Left forelimb (tissue), 1 donor: ENCODE data around the gene DGKD.

Experiments
- DNase-seq: peaks from one replicate; pipeline ENCODE4 v3.0.0-alpha.2; 2018; ENCODE audit warnings: low spot score

Gene DGKD

DNA sequence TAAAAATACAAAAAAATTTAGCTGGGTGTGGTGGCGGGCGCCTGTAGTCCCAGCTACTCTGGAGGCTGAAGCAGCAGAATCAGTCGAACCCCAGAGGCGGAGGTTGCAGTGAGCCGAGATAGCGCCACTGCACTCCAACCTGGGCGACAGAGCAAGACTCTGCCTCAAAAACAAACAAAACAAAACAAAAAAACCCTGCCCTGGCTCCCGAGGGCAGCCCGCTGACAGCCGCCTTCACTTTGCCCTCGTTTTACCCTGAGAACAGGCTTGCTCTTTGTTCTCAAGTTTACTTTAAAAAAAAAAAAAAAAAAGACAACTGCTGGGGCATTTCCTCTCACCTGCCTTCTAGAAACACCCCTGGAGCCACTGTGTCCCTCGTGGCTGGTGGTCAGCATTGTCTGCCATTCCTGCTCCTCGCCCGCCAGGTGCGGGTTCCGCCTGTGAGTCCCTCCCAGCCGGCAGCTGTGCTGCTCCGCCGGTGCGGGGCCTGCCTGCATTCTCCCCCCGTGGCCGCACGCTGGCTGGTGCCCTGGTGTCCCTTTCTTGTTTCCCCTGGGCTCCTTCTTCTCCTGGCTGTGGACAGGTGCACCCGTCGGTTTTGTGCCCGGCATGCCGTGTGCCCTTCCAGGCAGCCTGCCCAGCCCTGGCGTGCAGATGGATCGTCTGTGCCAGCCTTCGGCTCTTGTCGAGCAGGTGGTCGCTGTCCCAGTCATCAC is 106.6 kb downstream of the DGKD start:
- DNase-seq = no peak

DNA sequence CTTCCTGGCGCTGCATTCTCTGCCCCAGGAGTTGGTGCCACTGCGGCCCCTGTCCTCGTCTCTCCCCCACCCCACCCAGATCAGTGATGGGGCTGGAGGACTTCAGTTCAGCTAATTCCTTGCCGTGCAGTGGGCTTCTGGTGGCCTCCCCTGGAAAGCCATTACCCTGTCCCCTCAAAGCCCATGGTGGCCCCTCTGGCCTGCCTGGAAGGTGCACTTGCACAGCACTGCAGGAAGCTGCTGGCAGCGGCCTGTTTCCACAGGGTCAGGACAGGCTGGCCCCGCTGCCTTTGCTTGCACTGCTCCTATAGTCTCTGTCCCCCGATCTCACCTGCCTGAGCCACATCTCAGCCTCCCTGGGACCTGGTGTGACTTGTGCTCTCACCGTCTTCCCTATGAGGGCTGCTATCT is 107.2 kb downstream of the DGKD start:
- DNase-seq = no peak

DNA sequence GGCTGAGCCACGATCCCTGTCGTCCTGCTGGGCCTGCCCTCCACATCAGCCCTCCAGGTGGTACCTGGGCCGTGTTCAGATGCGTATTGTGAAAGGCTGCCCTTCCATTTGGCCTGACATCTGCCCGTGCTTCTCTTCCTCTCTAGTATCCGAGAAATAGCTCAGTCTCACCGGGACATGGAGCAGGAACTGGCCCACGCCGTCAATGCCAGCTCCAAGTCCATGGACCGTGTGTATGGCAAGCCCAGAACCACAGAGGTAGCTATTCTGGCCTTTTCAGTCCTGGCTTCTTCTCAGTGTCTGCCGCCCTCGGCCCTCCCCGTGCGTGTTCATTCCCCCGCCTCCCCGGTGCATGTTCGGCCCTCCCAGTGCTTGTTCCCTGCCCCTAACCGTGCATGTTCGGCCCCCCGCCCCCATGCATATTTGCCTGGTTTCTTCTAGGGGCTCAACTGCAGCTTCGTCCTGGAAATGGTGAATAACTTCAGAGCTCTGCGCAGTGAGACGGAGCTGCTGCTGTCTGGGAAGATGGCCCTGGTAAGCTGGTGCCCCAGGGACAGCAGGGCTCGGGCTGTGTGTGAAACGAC is 108.0 kb downstream of the DGKD start:
- DNase-seq = no peak

DNA sequence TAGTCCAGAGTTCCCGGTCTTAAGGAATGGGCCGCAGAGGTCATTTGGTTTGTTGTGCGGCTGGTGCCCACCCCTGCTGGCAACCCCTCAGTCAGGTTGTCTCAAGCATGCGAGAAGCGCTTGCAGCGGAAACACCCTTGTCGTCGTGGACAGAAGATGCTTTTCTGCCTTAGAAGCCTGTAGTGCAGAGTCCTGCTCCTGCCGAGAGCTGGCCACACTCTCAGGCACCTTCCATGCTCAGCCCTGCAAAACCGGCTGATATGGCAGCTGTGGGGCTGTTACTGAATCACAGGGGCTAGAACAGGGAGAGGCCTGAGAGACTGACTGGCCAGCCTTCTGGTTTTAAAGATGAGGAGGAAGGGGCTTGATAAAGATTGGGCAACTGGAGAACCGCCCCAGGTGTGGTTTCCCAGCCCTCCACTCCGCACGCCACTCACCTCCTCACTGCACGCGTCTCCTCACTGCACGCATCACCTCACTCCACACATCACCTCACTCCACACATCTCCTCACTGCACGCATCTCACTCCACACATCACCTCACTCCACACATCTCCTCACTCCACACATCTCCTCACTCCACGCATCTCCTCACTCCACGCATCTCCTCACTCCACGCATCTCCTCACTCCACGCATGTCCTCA is 108.7 kb downstream of the DGKD start:
- DNase-seq = no peak

DNA sequence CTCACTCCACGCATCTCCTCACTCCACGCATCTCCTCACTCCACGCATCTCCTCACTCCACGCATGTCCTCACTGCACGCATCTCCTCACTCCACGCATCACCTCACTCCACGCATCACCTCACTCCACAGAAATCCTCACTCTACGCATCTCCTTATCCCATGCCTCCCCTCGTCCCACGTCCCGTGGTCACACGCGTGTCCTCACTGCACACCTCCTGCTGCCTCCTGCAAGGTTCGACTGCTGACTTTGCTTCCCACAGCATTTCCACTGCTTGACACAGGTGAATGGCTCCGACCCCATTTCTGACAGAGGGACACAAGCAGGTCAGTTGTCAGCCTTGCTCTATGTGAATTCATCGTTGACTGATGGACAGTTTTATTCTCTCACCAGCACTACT is 109.3 kb downstream of the DGKD start:
- DNase-seq = no peak

DNA sequence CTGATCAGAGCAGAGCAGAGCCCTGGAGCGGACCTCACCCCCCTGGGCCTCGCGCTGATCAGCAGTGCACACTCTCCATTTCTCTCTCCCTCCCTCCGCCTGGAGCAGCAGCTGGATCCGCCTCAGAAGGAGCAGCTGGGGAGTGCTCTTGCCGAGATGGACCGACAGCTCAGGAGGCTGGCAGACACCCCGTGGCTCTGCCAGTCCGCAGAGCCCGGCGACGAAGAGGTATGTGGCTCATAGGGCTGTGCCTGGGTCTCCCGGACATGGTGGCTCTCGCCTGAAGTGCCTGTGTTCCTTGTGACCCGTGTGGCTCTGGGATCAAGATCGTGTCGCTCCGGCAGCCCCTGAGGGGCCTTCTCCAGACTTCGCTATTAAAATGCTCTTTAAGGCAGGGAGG is 109.8 kb downstream of the DGKD start:
- no peak for DNase-seq

DNA sequence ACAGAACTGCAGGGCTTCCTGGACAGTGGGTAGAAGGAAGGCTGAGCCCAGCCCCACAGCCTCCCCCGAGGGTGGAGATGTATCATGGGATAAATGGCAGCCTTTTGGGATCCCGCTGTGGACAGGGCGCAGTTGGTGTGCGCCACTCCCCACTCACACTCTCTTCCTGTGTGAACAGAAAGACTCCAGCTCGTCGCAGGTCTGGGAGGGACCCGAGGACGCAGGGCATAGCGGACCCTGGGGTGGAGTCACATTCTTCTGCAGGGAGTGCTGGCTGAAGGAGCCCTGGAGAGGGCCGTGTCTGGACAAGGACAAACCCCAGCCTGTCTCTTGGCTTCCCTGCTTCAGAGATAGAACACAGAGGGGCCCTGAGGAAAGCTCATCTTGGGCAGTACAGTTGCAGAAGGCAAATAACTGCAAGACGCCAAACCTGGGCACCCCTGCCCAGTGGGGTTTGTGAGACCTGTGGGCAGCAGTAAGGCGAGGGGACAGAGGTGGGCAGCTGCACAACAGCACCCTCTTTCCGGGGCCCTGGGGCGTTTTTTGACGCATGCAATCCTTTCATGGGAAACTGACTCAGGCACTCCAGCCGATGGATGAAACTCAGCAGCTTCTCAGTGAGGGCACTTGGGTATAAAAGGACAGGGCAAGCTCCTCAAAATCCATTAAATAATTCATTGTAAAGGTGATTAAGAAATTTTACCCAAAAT is 110.4 kb downstream of the DGKD start:
- DNase-seq = no peak

DNA sequence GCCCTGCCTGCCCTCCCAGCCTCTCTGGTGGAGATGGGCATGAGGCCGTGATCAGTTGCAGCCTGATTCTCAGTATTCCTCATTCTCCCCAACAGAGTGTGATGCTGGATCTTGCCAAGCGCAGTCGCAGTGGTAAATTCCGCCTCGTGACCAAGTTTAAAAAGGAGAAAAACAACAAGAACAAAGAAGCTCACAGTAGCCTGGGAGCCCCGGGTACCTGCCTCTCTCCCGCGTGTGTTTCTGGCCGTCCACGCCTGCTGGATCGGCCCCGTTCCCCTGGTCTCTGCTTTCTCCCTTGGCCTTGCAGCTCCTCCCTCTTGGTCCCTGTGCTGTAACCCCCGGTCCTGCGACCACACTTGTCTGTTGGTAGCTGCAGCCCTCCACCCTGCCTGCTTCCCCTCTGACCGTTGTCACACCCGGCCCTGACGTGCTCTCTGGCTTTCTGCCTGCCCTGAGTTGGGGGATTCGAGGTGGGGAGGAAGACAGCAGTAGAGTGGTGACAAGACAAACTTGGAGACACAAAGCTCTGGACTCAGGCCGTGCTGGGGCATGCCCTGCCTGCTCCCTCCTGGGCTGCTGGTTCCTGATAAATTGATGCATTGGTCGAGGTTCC is 112.8 kb downstream of the DGKD start:
- no peak for DNase-seq

DNA sequence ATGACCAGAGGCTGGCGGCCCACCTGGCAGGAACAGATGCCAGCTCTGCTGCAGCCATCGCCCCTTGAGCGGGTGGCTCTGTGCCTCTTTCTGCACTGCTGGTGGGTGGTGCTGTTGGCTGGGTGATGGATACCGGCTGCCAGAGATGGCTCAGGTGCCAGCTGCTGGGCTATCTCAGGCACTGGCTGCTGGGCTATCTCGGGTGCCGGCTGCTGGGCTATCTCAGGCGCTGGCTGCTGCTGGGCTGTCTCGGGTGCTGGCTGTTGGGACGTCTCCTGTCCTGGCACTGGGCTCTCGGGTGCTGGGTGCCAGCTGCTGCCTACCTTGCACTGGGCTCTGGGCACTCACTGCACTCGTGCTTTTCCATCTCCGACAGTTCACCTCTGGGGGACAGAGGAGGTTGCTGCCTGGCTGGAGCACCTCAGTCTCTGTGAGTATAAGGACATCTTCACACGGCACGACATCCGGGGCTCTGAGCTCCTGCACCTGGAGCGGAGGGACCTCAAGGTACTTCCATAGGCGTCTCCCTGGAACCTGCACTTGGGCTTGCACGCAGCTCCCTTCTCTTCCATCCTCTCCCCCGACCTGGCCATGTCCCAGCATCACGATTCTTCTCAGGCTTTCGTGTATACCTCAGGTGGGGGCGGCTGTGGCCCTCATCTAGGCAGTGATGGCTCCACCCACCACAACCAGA is 113.9 kb downstream of the DGKD start:
- DNase-seq = peak; percentile 51

DNA sequence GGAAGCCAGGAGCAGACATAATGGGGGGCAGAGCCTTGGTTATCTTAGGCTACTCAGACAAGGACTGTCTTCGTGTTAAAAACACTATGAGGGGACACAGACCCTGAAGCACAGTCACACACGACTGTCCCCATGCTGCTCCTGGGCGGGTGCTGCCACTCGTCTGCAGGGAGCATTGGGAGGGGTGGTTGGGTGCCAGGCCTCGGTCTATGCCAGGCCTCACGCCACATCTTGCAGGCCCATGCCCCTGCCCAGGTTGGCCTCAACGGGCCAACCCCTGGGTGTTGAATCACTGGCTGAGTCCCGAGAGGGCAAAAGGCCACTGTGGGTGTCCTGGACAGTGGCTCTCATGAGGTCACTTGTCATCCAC is 114.4 kb downstream of the DGKD start:
- peak; percentile 60 for DNase-seq

DNA sequence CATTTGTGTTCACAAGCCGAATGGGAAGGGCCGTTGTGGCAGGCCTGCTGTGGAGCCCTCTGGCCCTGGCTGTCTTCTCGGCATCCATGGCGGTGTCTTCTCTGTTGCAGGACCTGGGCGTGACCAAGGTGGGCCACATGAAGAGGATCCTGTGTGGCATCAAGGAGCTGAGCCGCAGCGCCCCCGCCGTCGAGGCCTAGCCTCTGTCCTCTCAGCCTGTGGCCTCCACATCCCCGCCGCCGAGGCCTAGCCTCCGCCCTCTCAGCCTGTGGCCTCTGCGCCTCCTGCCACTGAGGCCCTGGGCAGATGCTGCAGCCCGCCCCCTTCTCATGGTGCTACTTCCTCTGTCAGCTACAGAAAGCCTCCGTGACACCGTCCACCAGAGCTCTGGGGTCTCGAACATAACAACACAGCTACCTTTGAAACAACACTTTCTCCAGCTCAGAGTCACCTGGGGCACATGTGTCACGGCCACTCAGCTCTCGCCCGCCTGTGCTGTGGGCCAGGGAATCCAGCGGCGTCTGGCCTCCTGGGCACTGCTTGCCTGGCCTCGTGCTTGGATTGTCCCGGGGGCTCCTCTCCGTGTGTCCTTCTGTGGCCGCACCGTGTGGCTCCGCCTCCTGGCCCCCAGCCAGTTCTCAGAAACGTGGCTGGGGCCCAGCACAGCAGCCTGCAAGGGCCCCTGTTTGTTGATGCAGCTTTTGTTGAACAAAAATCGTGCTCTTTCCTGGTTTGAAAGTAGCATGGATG is 115.1 kb downstream of the DGKD start:
- peak; percentile 49 for DNase-seq

DNA sequence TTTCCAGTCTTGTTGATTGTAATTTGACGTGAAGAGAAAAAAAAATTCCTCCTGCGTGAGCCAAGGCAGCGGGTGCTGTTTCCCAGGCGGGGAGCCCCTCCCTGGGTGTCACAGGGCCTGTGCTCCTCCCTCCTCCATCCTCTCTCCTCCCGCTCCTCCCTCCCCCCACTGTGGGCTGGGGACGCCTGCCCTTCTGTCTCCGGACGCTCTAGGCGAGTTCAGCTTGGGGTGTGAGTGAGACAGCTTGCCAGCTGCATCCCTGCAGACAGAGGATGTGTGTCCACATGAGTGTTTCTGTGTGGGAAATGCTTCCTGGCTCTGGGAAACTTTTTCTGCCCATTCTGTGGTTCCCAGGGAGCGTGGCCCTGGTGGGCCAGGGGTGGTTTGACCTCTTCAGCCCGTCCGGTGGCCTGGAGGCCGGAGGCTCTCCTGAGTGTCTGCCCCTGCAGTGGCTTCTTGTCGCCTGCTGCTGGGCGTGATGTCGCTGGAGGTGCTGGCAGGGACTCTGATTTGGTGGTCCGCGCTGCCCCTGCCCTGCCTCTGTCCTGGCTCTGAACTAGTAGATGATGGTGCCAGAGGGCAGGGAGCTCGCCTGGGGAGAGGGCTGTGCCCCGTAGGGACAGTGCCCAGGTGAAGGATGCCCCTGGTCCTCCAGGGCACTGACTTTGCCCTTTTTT is 115.9 kb downstream of the DGKD start:
- peak; percentile 66 for DNase-seq

DNA sequence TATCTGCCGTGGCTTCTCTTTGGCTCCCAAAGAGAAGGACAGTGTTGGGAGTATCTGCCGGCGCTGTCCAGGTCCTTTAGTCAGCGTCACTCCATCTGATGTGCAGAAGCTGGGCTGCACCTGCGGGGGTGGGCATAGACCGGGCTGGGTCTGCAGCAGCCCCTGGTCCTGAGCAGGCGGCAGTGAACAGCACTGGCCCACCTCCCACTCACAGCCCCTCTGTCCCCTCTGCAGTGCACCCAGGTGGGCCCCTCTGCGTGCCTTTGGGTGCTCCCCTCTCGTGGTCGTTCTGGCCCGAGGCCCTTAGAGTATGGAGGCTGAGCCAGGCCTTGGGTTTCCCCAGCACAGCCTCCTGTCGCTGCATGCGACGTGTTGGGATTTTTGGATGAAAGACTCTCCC is 116.5 kb downstream of the DGKD start:
- DNase-seq = no peak

DNA sequence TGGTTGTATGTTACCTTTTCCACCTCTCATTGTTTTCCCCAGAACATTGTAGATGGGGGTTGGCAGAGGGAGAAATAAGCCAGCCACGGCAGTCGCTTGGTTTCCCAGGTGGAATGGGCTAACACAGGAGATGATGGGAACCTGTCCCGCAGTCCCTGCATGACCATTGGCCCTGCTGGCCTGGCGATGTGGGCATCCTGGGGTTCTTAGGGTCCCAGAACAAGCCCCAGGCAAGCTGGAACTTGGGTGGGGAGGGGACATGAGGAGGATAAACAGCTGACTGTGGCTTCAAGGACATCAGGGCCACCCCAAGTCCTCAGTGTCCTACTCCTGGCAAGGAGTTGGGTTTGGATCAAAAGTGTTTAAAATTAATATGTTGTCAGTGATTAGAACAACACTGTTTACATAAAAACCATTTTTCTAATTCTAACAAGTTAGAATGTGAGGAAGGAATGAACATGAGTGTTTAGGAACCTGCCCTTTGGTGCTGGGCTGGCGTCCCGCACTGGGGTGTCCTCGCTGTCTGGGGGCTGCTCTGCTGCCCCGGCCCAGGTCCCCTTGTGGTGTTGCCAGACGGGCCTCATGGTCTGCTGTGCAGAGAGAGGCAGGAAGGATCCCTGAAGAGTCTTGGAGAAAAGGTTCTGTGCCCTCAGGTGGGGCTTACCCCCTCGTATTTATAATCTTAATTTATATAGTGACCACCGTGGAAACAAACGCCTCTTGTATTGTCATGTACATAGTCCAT is 117.2 kb downstream of the DGKD start:
- DNase-seq = no peak

DNA sequence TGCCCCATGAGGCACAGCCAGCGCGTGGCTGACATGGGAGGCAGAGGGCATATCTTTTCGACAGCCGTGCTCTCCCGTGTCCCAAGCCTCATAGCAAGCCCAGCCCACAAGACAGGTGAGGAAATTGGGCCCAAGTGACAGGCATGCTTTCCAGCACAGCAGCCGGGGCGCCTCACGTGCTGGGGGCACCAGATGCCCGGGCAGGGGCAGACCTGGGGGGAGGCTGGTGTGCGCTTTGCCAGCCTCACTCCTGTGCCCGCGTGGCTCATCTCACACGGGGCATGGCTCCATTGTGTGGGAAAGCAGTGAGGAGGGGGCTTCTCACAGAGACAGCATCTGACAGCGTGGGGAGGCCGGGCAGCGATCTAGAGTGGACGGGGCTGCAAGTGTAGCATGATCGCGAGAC is 119.1 kb downstream of the DGKD start:
- no peak for DNase-seq

DNA sequence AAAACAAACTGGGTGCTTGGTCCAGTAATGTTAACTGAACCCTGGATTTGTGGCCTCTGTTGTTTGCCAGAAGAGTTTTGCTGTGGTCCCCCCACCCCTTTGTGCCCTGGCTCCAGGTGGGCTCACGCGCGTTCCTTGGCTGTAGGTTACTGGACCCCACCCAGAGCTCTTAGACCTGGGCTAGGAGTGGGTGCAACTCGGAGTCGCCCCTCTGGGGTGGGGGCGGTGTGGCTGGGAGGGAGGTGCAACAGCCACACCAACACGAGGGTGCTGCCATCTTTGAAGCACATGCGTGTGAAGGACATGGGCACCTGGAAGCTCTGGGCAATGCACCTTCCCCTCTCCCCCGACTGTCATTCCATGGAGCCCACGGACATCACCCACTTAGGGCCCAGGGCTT is 119.6 kb downstream of the DGKD start:
- no peak for DNase-seq

DNA sequence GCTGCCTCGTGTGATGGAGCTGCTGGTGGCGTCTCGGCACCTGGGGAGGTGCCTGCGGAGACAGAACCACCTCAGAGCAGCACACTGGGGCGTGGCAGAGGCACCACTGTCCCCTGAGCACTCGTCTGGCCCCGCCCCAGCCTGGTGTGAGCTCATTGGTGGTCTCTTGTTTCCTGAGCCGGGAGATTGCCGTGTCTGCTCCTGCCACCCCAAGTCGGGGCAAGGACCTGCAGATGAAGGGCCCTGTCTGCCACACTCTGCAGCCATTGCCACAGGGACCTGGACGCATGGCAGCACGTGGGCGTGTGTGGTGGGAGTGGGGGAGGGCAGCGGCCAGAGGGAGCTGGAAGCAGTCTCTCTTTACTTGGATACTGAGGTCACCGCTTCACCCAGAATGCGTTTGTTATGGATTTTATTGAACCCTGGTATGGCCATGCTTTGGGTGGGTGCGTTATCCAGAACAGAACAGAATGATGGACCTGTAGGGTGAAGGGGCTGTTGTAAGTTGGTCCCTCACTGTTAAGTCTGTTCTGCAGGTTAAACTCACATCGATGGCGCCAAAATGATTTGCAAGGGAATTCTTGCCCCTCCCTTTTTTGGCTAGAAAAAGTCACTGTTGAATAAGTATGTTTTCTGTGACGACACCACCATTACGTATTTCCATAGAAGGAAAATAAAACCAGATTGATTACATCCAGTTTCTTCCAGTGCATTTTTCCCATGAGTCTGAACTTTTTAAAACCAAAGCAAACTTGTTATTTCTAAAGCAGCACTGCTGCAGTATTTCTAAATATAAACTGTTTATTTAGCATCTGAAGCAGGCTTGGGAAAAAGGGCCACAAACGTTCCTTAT is 120.2 kb downstream of the DGKD start:
- no peak for DNase-seq

DNA sequence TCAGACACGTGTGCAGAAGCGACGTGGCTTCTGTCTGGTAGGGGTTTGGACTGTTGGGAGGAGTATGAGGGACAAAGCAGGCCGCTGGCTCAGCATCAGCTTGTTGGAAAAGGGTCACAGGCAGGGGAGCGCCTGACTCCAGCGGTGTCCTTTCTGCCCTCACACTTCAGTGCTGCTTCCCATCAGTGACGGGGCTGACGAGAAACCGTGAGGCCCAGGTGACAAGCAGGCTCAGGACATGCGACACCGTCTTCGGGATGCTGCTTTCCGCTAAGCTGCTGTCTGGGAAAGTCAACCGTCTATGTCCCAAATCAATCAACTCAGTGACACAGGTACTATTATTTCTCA is 121.7 kb downstream of the DGKD start:
- DNase-seq = no peak
